Mammary epithelial cell (primary cell): Measurements from ENCODE around the gene NBPF6.

ENCODE experiments used
- CTCF ChIP-seq, 2 donors: IDR thresholded peaks in 1 of 2; conservative IDR thresholded peaks in 1 of 2; 2 replicates each; pipeline ENCODE4 v1.5.1; 2011 to 2012; ENCODE audit warnings: inconsistent platforms in 2 of 2, low read length in 2 of 2, mild to moderate bottlenecking in 2 of 2, control low read depth in 1 of 2, low read depth in 1 of 2; ENCODE audit not compliant: insufficient read depth in 1 of 2; ENCODE audit errors: extremely low read depth in 1 of 2
- EZH2 ChIP-seq: IDR thresholded peaks from 2 replicates; pipeline ENCODE4 v1.6.1; 2012; ENCODE audit warnings: low read length, inconsistent platforms, borderline replicate concordance

- TF ChIP-seq CTCF (conservative IDR thresholded peaks at IDR 0.05 in 1 of 2, IDR thresholded peaks at IDR 0.05 in 1 of 2; ENCODE audit: extremely low read depth in 1 of 2, insufficient read depth in 1 of 2, low read depth in 1 of 2, low read length in 2 of 2) (no peak), EZH2 (no peak)
Measured at GRCh38 chr1:108505763-108506070, 55.6 kb downstream of the NBPF6 start.
